Loucy (cell line): ENCODE results near the gene ZCCHC4.

Experiments used
- H2AFZ ChIP-seq: fragments of 200-600 bp; sonication (generic); 2 replicates; pipeline ENCODE4 v1.6.0; 2016; ENCODE audit warnings: antibody characterized with exemption, mild to moderate bottlenecking, low read length, moderate library complexity
- H3F3A ChIP-seq: fragments of 200-600 bp; 2 replicates; pipeline ENCODE4 v1.6.0; 2016; ENCODE audit warnings: antibody characterized with exemption, low read depth, mild to moderate bottlenecking
- H3K27me3 ChIP-seq: fragments of 200-600 bp; sonication (generic); 2 replicates; pipeline ENCODE4 v1.6.1; 2014; ENCODE audit warnings: low read length, mild to moderate bottlenecking; ENCODE audit not compliant: insufficient read depth, poor library complexity, severe bottlenecking
- H3K36me3 ChIP-seq: fragments of 200-600 bp; sonication (generic); 2 replicates; pipeline ENCODE4 v1.6.1; 2016; ENCODE audit warnings: low read length; ENCODE audit not compliant: insufficient read depth
- H3K4me1 ChIP-seq: fragments of 200-600 bp; sonication (generic); 2 replicates; pipeline ENCODE4 v1.5.1; 2014; ENCODE audit warnings: low read length, mild to moderate bottlenecking; ENCODE audit not compliant: insufficient read depth, poor library complexity, severe bottlenecking
- H3K4me2 ChIP-seq: fragments of 200-600 bp; sonication (generic); 2 replicates; pipeline ENCODE4 v1.6.0; 2014; ENCODE audit warnings: antibody characterized with exemption, low read length, low read depth, mild to moderate bottlenecking; ENCODE audit not compliant: poor library complexity, severe bottlenecking
- H3K4me3 ChIP-seq: fragments of 200-600 bp; sonication (generic); 2 replicates; pipeline ENCODE4 v1.5.1; 2014; ENCODE audit warnings: low read length, mild to moderate bottlenecking, mixed read lengths; ENCODE audit not compliant: poor library complexity, severe bottlenecking
- H3K79me2 ChIP-seq: fragments of 200-600 bp; sonication (generic); 2 replicates; pipeline ENCODE4 v1.6.1; 2014; ENCODE audit warnings: low read length; ENCODE audit not compliant: insufficient read depth
- H3K9ac ChIP-seq: fragments of 200-600 bp; sonication (generic); 2 replicates; pipeline ENCODE4 v1.6.0; 2014; ENCODE audit warnings: mild to moderate bottlenecking, low read depth, low read length, moderate library complexity; ENCODE audit not compliant: poor library complexity, severe bottlenecking
- H3K9me2 ChIP-seq: fragments of 200-600 bp; sonication (generic); replicated peaks from 2 replicates; pipeline ENCODE4 v1.6.1; 2016; ENCODE audit warnings: low read depth, low read length, mixed read lengths
- H3K9me3 ChIP-seq: fragments of 200-600 bp; sonication (generic); 2 replicates; pipeline ENCODE4 v1.6.1; 2014; ENCODE audit warnings: mild to moderate bottlenecking, antibody characterized with exemption, low read length, low read depth; ENCODE audit not compliant: insufficient read depth
- H4K20me1 ChIP-seq: fragments of 200-600 bp; sonication (generic); 2 replicates; pipeline ENCODE4 v1.6.0; 2014; ENCODE audit warnings: antibody characterized with exemption, low read length, mild to moderate bottlenecking; ENCODE audit not compliant: insufficient read depth, poor library complexity, severe bottlenecking
- CTCF ChIP-seq: fragments of 200-600 bp; sonication (generic); conservative IDR thresholded peaks from 2 replicates; pipeline ENCODE4 v1.5.1; 2014; ENCODE audit warnings: mild to moderate bottlenecking, antibody characterized with exemption, low read length
- EZH2phosphoT487 ChIP-seq: fragments of 200-600 bp; IDR thresholded peaks from 2 replicates; pipeline ENCODE4 v1.6.1; 2018; ENCODE audit warnings: antibody characterized with exemption, mild to moderate bottlenecking, moderate library complexity, borderline replicate concordance

ZCCHC4 gene

DNA sequence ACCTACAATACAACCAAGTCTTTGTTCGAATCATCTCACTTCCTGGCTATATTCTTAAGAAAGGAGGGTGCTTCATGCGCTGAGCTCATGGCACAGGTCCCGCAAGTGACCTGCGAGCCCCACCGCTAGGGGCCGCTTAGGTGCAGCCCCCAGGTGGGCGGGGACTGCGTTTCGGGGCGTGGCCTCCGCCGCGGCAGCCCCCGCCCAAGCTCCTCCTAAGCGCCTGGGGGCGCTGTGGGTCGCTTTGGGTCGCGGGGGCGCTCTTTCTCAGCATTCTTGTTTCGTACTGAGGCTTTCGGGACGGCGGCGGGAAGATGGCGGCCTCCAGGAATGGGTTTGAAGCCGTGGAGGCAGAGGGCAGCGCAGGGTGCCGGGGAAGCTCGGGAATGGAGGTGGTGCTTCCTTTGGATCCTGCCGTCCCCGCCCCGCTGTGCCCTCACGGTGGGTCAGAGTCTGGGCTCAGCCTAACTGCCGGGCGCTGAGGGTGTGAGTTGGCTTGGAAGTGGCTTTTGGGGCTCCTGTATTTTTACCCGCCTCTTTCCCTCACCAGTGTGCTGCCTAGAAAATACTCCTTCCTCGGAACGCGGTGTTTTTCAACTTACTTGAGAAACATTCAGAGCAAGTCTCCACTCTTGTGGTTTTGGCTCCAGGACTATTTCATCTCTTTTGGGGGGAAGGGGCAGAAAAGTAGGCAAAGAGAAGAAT is at the start of gene ZCCHC4:
ZCCHC4 (plus strand) TSS at position 279 of the 705 bp plus-strand sequence; CDS start at position 315, 36 bp downstream.
- H3K9me3 ChIP-seq = no peaks in the 10 kb centered on the region
- no peaks in the 10 kb centered on the region for H3K36me3 ChIP-seq
- H3K9ac ChIP-seq = peak within 1 kb of the TSS; percentile 84
- H2AFZ ChIP-seq = peak within 1 kb of the TSS; percentile 94
- peaks cover 24% of the 10 kb centered on the region for H3K4me1 ChIP-seq
- H4K20me1 ChIP-seq = no peaks in the 10 kb centered on the region
- H3K4me3 ChIP-seq = peak within 1 kb of the TSS; percentile 90
- no peaks in the 10 kb centered on the region for H3K27me3 ChIP-seq
- peak within 1 kb of the TSS; percentile 83 for H3K4me2 ChIP-seq
- H3K79me2 ChIP-seq = peaks cover 29% of the 10 kb centered on the region
- peak; percentile 97 for TF ChIP-seq CTCF
- TF ChIP-seq EZH2phosphoT487 = no peak
- peaks cover 9% of the 10 kb centered on the region for H3F3A ChIP-seq
- H3K9me2 ChIP-seq = no peaks in the 10 kb centered on the region

DNA sequence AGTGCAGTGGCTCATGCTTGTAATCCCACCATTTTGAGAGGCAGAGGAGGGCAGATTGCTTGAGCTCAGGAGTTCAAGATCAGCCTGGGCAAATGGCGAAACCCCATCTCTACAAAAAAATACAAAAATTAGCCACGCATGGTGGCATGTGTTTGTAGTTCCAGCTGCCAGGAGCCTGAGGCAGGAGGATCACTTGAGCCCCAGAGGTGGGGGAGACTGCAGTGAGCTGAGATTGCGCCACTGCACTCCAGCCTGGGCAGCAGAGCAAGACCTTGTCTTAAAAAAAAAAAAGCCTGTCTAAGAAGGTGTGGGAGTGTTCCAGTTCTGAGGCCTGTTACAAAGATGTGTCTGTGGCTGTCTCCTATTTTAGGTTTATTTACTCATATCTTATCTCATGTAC is 40.7 kb upstream of the ZCCHC4 start:
- Histone ChIP-seq H2AFZ (no peak overlapping the region), H3K79me2 (no peaks in the 10 kb centered on the region), H3K4me3 (no peak overlapping the region), H3K27me3 (no peaks in the 10 kb centered on the region), H3K4me1 (no peaks in the 10 kb centered on the region), H4K20me1 (no peaks in the 10 kb centered on the region), H3K9me2 (no peaks in the 10 kb centered on the region), H3K9ac (no peak overlapping the region), H3K36me3 (peaks cover 59% of the 10 kb centered on the region), H3F3A (no peaks in the 10 kb centered on the region), H3K4me2 (no peak overlapping the region), H3K9me3 (no peaks in the 10 kb centered on the region)
- TF ChIP-seq CTCF (no peak), EZH2phosphoT487 (no peak)

- Histone ChIP-seq H4K20me1 (no peaks in the 10 kb centered on the region), H3K9me3 (no peaks in the 10 kb centered on the region), H3K79me2 (no peaks in the 10 kb centered on the region), H3K4me3 (no peak overlapping the region), H3K36me3 (peaks cover 27% of the 10 kb centered on the region), H3K27me3 (no peaks in the 10 kb centered on the region), H3K4me1 (no peaks in the 10 kb centered on the region), H3F3A (no peaks in the 10 kb centered on the region), H2AFZ (no peak overlapping the region), H3K9ac (no peak overlapping the region), H3K9me2 (no peaks in the 10 kb centered on the region), H3K4me2 (no peak overlapping the region)
- TF ChIP-seq EZH2phosphoT487 (no peak), CTCF (no peak)
These were observed 32.4 kb upstream of the ZCCHC4 start for GRCh38 chr4:25280210-25280609.
